Transverse colon (tissue), 4 donors: Measurements from ENCODE around the gene INSIG2. TPM values are rescaled to one million over a fixed set of nuclear protein-coding genes. Genes with fewer than 3 reads are reported as not detected.

Experiments used
- DNase-seq: peaks from one replicate; pipeline ENCODE4 v3.0.0-alpha.2; 2019
- H3K27ac ChIP-seq, 4 donors: fragments of 200-600 bp; sonication (generic); 2 replicates each; pipeline ENCODE4 v1.5.1; 2016 to 2018; ENCODE audit warnings: inconsistent platforms in 4 of 4
- H3K27me3 ChIP-seq: fragments of 200-600 bp; sonication (generic); 2 replicates; pipeline ENCODE4 v1.5.1; 2017; ENCODE audit warnings: inconsistent platforms
- H3K36me3 ChIP-seq, 4 donors: fragments of 200-600 bp; sonication (generic); 2 replicates each; pipeline ENCODE4 v1.5.1; 2017 to 2019; ENCODE audit warnings: inconsistent platforms in 4 of 4
- H3K4me1 ChIP-seq, 4 donors: fragments of 200-600 bp; sonication (generic); 2 replicates each; pipeline ENCODE4 v1.5.1; 2017 to 2020; ENCODE audit warnings: inconsistent platforms in 4 of 4
- H3K4me3 ChIP-seq, 4 donors: fragments of 200-600 bp; sonication (generic); 1 replicate in 1 of 4; 2 replicates in 3 of 4; pipeline versions ENCODE4 v1.5.1 to v1.6.1; 2017 to 2019; ENCODE audit warnings: inconsistent platforms in 4 of 4
- H3K9me3 ChIP-seq, 2 donors: fragments of 200-600 bp; sonication (generic); 2 replicates each; pipeline ENCODE4 v1.5.1; 2017 to 2019; ENCODE audit warnings: inconsistent platforms in 2 of 2
- CTCF ChIP-seq, 5 experiments: fragments of 200-600 bp in 3 of 5; fragments of 450-650 bp in 2 of 5; sonication (generic) in 3 of 5; IDR thresholded peaks; 1 replicate in 2 of 5; 2 replicates in 3 of 5; pipeline ENCODE4 v1.5.1; 2016 to 2017; ENCODE audit warnings: antibody characterized with exemption in 5 of 5, inconsistent platforms in 3 of 5, mild to moderate bottlenecking in 2 of 5, moderate library complexity in 1 of 5
- EP300 ChIP-seq: sonication (generic); formaldehyde crosslinking; IDR thresholded peaks from one replicate; pipeline ENCODE4 v1.6.1; 2017; ENCODE audit warnings: antibody characterized with exemption, low read depth
- POLR2A ChIP-seq: fragments of 450-650 bp; IDR thresholded peaks from one replicate; pipeline ENCODE4 v1.6.1; 2016; ENCODE audit warnings: antibody characterized with exemption, mild to moderate bottlenecking, moderate library complexity
- POLR2AphosphoS5 ChIP-seq, 3 donors: sonication (generic); formaldehyde crosslinking; IDR thresholded peaks; one replicate each; pipeline ENCODE4 v1.6.1; 2016; ENCODE audit warnings: antibody characterized with exemption in 3 of 3
- WGBS, 2 donors: methylation state at CpG; one replicate each; pipeline ENCODE4 v1.1.5; 2018; ENCODE audit warnings: low coverage in 1 of 2; 5-methylcytosine and 5-hydroxymethylcytosine counted together
- in situ Hi-C, 4 donors: fragments of 200-750 bp; cut with MboI; loops; one replicate each; pipeline versions ENCODE4 v1.15.0 to v1.15.1; 2017; ENCODE audit warnings: low sequenced_read_pairs in 3 of 4, low pct_ligation_motif_present in 1 of 4, low pct_unique_long_range_greater_than_20kb in 1 of 4
- intact Hi-C: fragments of 100-400 bp; cut with DNase I; formaldehyde crosslinking; loops from one replicate; pipeline ENCODE4 v1.15.1; 2023; ENCODE audit warnings: low total_unique reads
- total RNA-seq, 4 donors: library from RNA; depleted of rRNA; stranded (reverse); fragments of >200 nt; gene quantifications; one replicate each; pipeline ENCODE4 v1.1.0, GENCODE V29; 2016

The INSIG2 gene
- total RNA-seq, 4 donors from 2014 or later, result 1.00 to 19.5 (median 12.3) TPM

GRCh38 chr2:118121986-118122524, 33.8 kb downstream of the INSIG2 start:
- intact Hi-C loops, result no loop called here
- no peaks in the 10 kb centered on the region for H3K36me3 ChIP-seq
- no peak overlapping the region for H3K4me3 ChIP-seq
- no peak for TF ChIP-seq POLR2A
- TF ChIP-seq POLR2AphosphoS5 (IDR thresholded peaks at IDR 0.05), result no peak
- no peak for TF ChIP-seq EP300
- in situ Hi-C loops, result no loop called here
- H3K27ac ChIP-seq, result no peak overlapping the region
- H3K27me3 ChIP-seq, result no peaks in the 10 kb centered on the region
- peaks cover 8 to 20% (median 8%) of the 10 kb centered on the region in 4 donors for H3K4me1 ChIP-seq
- no peak for DNase-seq
- WGBS, 2 donors, result 75% methylated on average over 1 to 2 of the region's 2 CpGs
- no peaks in the 10 kb centered on the region for H3K9me3 ChIP-seq

GRCh38 chr2:118122594-118123281, 34.5 kb downstream of the INSIG2 start:
- in situ Hi-C loops (no loop called here), intact Hi-C loops (no loop called here)
- Histone ChIP-seq H3K27me3 (no peaks in the 10 kb centered on the region), H3K4me1 (peaks cover 8 to 20% (median 8%) of the 10 kb centered on the region in 4 donors), H3K36me3 (no peaks in the 10 kb centered on the region), H3K9me3 (no peaks in the 10 kb centered on the region), H3K4me3 (no peak overlapping the region), H3K27ac (no peak overlapping the region)
- DNase-seq, result no peak
- TF ChIP-seq POLR2A (no peak), CTCF (IDR thresholded peaks at IDR 0.05) (no peak), EP300 (no peak), POLR2AphosphoS5 (IDR thresholded peaks at IDR 0.05) (no peak)
- 51 to 65% methylated on average over 2 of the region's 2 CpGs for WGBS, 2 donors

DNA sequence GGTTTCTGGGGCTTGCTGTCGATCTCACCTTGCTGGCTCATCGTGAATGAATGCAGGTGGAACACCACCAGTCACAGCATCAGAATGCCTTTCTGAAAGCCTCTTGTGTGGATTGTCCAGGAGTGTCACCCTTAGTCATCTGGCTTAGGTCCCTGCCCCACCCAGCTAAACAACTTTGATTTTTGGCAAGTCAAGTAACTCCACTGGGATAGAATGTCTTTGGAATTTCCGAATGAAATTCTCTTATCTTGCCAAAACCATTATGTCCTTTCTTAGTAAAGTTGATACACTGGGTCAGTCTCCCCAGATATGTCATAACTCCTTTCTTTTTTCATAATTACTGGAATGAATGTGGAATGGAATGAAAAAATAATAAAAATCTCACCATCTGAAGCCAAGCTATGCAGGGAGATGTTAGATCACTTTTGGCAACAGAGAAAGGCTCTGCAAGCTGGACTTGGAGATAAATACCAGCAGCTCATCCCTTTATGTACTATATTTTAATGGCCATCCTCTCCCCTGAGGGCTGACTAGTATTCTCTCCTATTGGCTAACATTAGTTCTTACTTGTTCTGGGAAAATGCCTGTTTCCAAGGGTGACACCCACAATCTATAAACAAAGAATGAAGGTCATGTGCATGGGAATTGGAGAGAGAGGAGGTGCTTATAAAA, 35.4 kb downstream of the INSIG2 start:
- in situ Hi-C loops (no loop called here), intact Hi-C loops (no loop called here)
- H3K4me3 ChIP-seq, result no peak overlapping the region
- no peak overlapping the region for H3K27ac ChIP-seq
- H3K27me3 ChIP-seq, result no peaks in the 10 kb centered on the region
- peaks cover 8 to 20% (median 8%) of the 10 kb centered on the region in 4 donors for H3K4me1 ChIP-seq
- 60 to 62% methylated on average over 1 to 3 of the region's 3 CpGs for WGBS, 2 donors
- TF ChIP-seq EP300, result no peak
- no peak for TF ChIP-seq POLR2A
- TF ChIP-seq CTCF (IDR thresholded peaks at IDR 0.05), result no peak
- TF ChIP-seq POLR2AphosphoS5 (IDR thresholded peaks at IDR 0.05), result no peak
- H3K36me3 ChIP-seq, result no peaks in the 10 kb centered on the region
- no peak for DNase-seq
- no peaks in the 10 kb centered on the region for H3K9me3 ChIP-seq

DNA sequence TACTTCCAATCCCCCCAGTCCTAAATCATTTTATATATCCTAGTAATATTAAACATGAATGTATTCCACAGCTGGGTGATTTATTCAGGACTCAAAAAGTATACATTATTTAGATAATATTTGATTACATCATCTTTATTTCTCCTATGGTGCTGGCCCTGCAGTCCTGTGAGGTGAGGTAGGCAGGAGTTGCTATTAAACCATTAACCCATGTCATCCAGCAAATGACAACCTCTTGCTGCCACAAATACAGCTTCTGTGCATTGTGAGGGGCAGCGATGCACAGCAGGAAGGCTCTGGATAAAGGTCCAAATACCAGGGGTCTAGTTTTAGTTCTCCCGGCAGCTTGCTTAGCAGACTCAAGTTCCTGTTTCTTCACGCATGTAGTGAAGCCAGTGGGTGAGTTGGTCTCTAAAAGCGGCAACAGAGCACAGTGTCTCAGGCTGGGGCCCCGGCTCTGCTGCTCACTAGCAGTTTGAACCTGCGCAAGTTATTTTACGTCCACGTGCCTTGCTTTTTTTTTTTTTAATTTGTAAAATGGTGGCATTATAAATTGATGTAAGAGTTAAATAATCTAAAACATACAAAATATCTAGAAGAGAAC, 36.1 kb downstream of the INSIG2 start:
- in situ Hi-C loops (no loop called here), intact Hi-C loops (no loop called here)
- peaks cover 8 to 20% (median 8%) of the 10 kb centered on the region in 4 donors for H3K4me1 ChIP-seq
- no peaks in the 10 kb centered on the region for H3K36me3 ChIP-seq
- no peak for DNase-seq
- no peaks in the 10 kb centered on the region for H3K27me3 ChIP-seq
- no peak overlapping the region for H3K4me3 ChIP-seq
- H3K9me3 ChIP-seq, result no peaks in the 10 kb centered on the region
- 59 to 82% methylated on average over 8 of the region's 8 CpGs for WGBS, 2 donors
- no peak overlapping the region for H3K27ac ChIP-seq
- TF ChIP-seq POLR2AphosphoS5 (IDR thresholded peaks at IDR 0.05) (no peak), POLR2A (no peak), EP300 (no peak), CTCF (IDR thresholded peaks at IDR 0.05) (no peak)
